Keratinocyte (primary cell): Measurements from ENCODE around the gene ANKS1B. TPM values are rescaled to one million over a fixed set of nuclear protein-coding genes. Genes with fewer than 3 reads are reported as not detected.

ENCODE experiments used
- DNase-seq: peaks from one replicate; pipeline ENCODE4 v3.0.0-alpha.2; 2011; ENCODE audit warnings: low read depth, missing footprints, low spot score
- FAIRE-seq: peaks from 2 replicates; lab custom pipeline; 2011; peaks lifted over from hg19 to GRCh38; lab: Jason Lieb, UNC
- H2AFZ ChIP-seq: 2 replicates; pipeline ENCODE4 v1.6.0; 2012; ENCODE audit warnings: low read length, control low read depth, inconsistent platforms; ENCODE audit not compliant: control insufficient read depth
- H3K27ac ChIP-seq: 2 replicates; pipeline ENCODE4 v1.5.1; 2011; ENCODE audit warnings: low read length; ENCODE audit not compliant: control insufficient read depth, insufficient read depth
- H3K27me3 ChIP-seq: 3 replicates; pipeline ENCODE4 v1.6.0; 2011; ENCODE audit warnings: low read length; ENCODE audit not compliant: control insufficient read depth, insufficient read depth; ENCODE audit errors: extremely low read depth
- H3K36me3 ChIP-seq, 2 experiments: 2 replicates in 1 of 2; 3 replicates in 1 of 2; pipeline ENCODE4 v1.5.1; 2011; ENCODE audit warnings: low read length in 2 of 2, mild to moderate bottlenecking in 1 of 2; ENCODE audit not compliant: control insufficient read depth in 2 of 2, insufficient read depth in 2 of 2; ENCODE audit errors: extremely low read depth in 1 of 2
- H3K4me1 ChIP-seq: 3 replicates; pipeline ENCODE4 v1.5.1; 2011; ENCODE audit warnings: low read length; ENCODE audit not compliant: control insufficient read depth, insufficient read depth; ENCODE audit errors: extremely low read depth
- H3K4me2 ChIP-seq: 3 replicates; pipeline ENCODE4 v1.6.0; 2011; ENCODE audit warnings: low read depth, low read length; ENCODE audit not compliant: control insufficient read depth, insufficient read depth; ENCODE audit errors: extremely low read depth
- H3K4me3 ChIP-seq, 3 experiments: fragments of 200-600 bp in 1 of 3; sonication (generic) in 1 of 3; 2 replicates in 2 of 3; 3 replicates in 1 of 3; pipeline ENCODE4 v1.5.1; 2011 to 2016; ENCODE audit warnings: low read length in 3 of 3, mild to moderate bottlenecking in 3 of 3, control low read depth in 2 of 3, inconsistent platforms in 1 of 3, low read depth in 1 of 3, mixed read lengths in 1 of 3, mixed run types in 1 of 3, moderate library complexity in 1 of 3; ENCODE audit not compliant: control insufficient read depth in 2 of 3, insufficient read depth in 2 of 3; ENCODE audit errors: extremely low read depth in 1 of 3
- H3K79me2 ChIP-seq: 2 replicates; pipeline ENCODE4 v1.6.0; 2012; ENCODE audit warnings: low read length; ENCODE audit not compliant: control insufficient read depth, insufficient read depth
- H3K9ac ChIP-seq: 3 replicates; pipeline ENCODE4 v1.6.0; 2011; ENCODE audit warnings: low read length; ENCODE audit not compliant: control insufficient read depth, insufficient read depth; ENCODE audit errors: extremely low read depth
- H3K9me1 ChIP-seq: 3 replicates; pipeline ENCODE4 v1.6.0; 2011; ENCODE audit warnings: low read length; ENCODE audit not compliant: control insufficient read depth, insufficient read depth; ENCODE audit errors: extremely low read depth
- H3K9me3 ChIP-seq: 2 replicates; pipeline ENCODE4 v1.5.1; 2012; ENCODE audit warnings: low read depth, low read length; ENCODE audit not compliant: control insufficient read depth
- H4K20me1 ChIP-seq: 3 replicates; pipeline ENCODE4 v1.6.0; 2011; ENCODE audit warnings: low read length; ENCODE audit not compliant: control insufficient read depth, insufficient read depth; ENCODE audit errors: extremely low read depth
- CTCF ChIP-seq, 3 experiments: IDR thresholded peaks in 1 of 3; conservative IDR thresholded peaks in 1 of 3; optimal IDR thresholded peaks in 1 of 3; 2 replicates in 2 of 3; 3 replicates in 1 of 3; pipeline versions ENCODE3 to v1.5.1; 2011; ENCODE audit warnings: low read length in 3 of 3, mild to moderate bottlenecking in 3 of 3, moderate library complexity in 2 of 3, control low read depth in 1 of 3, inconsistent platforms in 1 of 3; ENCODE audit not compliant: insufficient read depth in 2 of 3; ENCODE audit errors: extremely low read depth in 1 of 3
- EZH2 ChIP-seq: IDR thresholded peaks from one replicate; pipeline ENCODE4 v1.6.1; 2012; ENCODE audit warnings: inconsistent platforms, mild to moderate bottlenecking, low read length, moderate library complexity
- dilution Hi-C: fragments of 300-500 bp; cut with MboI; formaldehyde crosslinking; loops from one replicate; pipeline ENCODE4 v1.7.0; 2020; ENCODE audit warnings: low sequenced_read_pairs; ENCODE audit not compliant: extremely low pct_ligation_motif_present
- polyA plus RNA-seq, 5 experiments: library from polyadenylated mRNA; depleted of rRNA in 3 of 5; stranded (reverse) in 3 of 5; stranded (forward) in 1 of 5; unstranded in 1 of 5; fragments of >200 nt; gene quantifications; 1 replicate in 1 of 5; 2 replicates in 3 of 5; 3 replicates in 1 of 5; pipeline versions ENCODE4 v1.2.1 to v1.2.3, GENCODE V29; 2011 to 2012; ENCODE audit warnings: missing spikeins in 2 of 5, low read depth in 1 of 5, low replicate concordance in 1 of 5

Gene ANKS1B
- polyA plus RNA-seq, 1 donor (not counting 4 experiments of a cell fraction or from before 2014, with no cell fraction given): not detected

- no peak for TF ChIP-seq EZH2
- Histone ChIP-seq H4K20me1 (no peaks in the 10 kb centered on the region), H3K9me1 (no peaks in the 10 kb centered on the region), H3K27me3 (no peaks in the 10 kb centered on the region), H3K27ac (no peak overlapping the region), H3K9me3 (no peaks in the 10 kb centered on the region), H3K9ac (no peak overlapping the region), H3K36me3 (no peaks in the 10 kb centered on the region), H3K79me2 (no peaks in the 10 kb centered on the region), H3K4me1 (no peaks in the 10 kb centered on the region), H3K4me3 (no peak overlapping the region), H2AFZ (no peak overlapping the region), H3K4me2 (no peak overlapping the region)
- dilution Hi-C loops: no loop called here
- FAIRE-seq (no peak), DNase-seq (no peak)
Measured at GRCh38 chr12:99176871-99177270, 807.9 kb downstream of the ANKS1B start.

GRCh38 chr12:99170461-99170860 lies 814.3 kb downstream of the ANKS1B start:
- Histone ChIP-seq H2AFZ (no peak overlapping the region), H3K9ac (no peak overlapping the region), H3K79me2 (no peaks in the 10 kb centered on the region), H3K4me2 (no peak overlapping the region), H3K9me1 (no peaks in the 10 kb centered on the region), H3K27ac (no peak overlapping the region), H3K4me1 (no peaks in the 10 kb centered on the region), H3K9me3 (no peaks in the 10 kb centered on the region), H3K4me3 (no peak overlapping the region), H4K20me1 (no peaks in the 10 kb centered on the region), H3K36me3 (no peaks in the 10 kb centered on the region), H3K27me3 (no peaks in the 10 kb centered on the region)
- TF ChIP-seq EZH2 (no peak), CTCF (optimal IDR thresholded peaks at IDR 0.05 in 1 of 3, IDR thresholded peaks at IDR 0.05 in 1 of 3, conservative IDR thresholded peaks at IDR 0.05 in 1 of 3; ENCODE audit: extremely low read depth in 1 of 3, insufficient read depth in 2 of 3, low read length in 3 of 3) (no peak)
- FAIRE-seq (no peak), DNase-seq (no peak)
- dilution Hi-C loops: no loop called here

DNA sequence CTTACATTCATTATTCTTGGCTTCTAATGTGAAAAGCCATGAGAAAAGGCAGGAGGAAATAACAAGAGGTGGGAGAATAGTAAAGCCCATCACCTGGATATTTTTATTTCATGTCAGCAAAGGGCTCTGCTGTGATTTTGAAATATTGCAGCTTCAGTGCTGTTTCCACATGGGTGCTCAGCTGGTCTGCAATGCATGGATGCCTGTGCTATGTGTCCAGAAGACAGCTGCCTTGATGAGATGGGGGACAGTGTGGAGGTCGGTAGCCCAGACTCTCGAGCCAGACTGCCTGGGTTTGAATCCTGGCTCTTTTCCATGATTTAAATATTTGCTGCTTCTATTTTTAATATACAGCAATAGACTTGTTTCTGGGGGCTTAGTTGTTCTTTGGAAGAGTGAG lies 814.7 kb downstream of the ANKS1B start:
- no peak for TF ChIP-seq CTCF (optimal IDR thresholded peaks at IDR 0.05 in 1 of 3, IDR thresholded peaks at IDR 0.05 in 1 of 3, conservative IDR thresholded peaks at IDR 0.05 in 1 of 3; ENCODE audit: extremely low read depth in 1 of 3, insufficient read depth in 2 of 3, low read length in 3 of 3)
- no peak for TF ChIP-seq EZH2
- no peak overlapping the region for H2AFZ ChIP-seq

More for the DNA sequence above, 814.7 kb downstream of the ANKS1B start:
- Histone ChIP-seq H3K9me3 (no peaks in the 10 kb centered on the region), H3K4me1 (no peaks in the 10 kb centered on the region), H3K9me1 (no peaks in the 10 kb centered on the region), H4K20me1 (no peaks in the 10 kb centered on the region), H3K4me3 (no peak overlapping the region), H3K27me3 (no peaks in the 10 kb centered on the region), H3K9ac (no peak overlapping the region), H3K79me2 (no peaks in the 10 kb centered on the region), H3K36me3 (no peaks in the 10 kb centered on the region), H3K27ac (no peak overlapping the region), H3K4me2 (no peak overlapping the region)
- DNase-seq: no peak
- no peak for FAIRE-seq
- dilution Hi-C loops: no loop called here
